ENCODE data around the gene TLX3.
"Not testable (repeated sequence)": the region's sequence is repeated elsewhere in the genome, so short reads cannot be mapped to it uniquely, and the experiment has no call there.

Gene TLX3

GRCh38 chr5:171330021-171330420, 21.0 kb downstream of the TLX3 start:
- DNase-seq = no peak

- no peak for DNase-seq
These were observed 26.6 kb downstream of the TLX3 start for GRCh38 chr5:171335616-171336015.

DNA sequence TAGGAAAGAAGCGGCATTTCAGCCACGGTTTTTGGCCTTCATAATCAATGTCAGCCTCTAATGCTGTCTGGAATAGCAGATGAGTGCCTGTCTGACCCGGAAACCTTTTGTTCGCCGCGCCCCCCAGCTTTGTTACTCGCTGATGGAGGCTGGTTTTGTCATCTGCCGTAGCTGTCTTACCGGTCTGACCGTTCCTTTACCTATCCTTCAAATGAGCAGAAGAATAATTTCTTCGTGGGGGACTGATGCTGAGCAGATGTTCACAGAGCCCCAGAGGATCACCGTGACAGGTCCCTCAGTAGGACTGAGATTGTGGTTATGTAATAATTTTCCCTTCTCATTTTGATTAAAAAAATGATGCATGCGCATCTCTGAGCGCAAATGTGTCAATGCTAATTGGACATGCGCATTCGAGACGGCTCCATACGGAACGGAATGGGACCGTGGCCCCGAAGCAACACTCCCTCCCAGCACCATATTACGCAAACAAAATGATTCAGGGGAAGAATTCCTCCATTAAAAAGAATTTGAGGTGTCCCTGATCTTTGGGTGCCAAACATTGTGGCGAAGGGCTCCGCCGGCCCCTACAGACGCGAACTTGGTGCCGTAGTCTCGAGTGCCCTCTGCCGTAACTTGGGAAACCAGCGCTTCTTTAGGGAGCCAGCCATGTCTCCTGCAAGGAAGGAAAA, 27.6 kb downstream of the TLX3 start:
- peak; percentile 62 for DNase-seq

- DNase-seq = no peak
These were observed 28.1 kb downstream of the TLX3 start for GRCh38 chr5:171337210-171337569.

DNA sequence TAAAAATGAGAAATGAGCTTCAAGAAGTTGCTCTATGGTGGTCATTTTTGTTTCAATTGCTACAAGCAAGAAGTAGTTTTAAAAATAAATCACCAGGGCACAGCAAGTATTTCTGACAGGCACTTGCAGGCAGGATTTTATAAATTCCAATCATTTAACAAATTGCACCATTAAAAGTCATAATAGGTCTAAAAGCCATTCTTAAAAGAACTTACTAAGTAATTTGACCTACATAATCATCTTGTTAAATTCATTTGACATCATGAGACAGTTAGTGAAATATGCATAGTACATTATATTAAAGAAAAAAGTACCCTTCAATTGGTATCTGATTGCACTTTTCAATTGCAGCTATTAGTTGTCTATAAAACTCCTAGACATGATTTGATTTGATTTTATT, 31.0 kb downstream of the TLX3 start:
- no peak for DNase-seq

DNA sequence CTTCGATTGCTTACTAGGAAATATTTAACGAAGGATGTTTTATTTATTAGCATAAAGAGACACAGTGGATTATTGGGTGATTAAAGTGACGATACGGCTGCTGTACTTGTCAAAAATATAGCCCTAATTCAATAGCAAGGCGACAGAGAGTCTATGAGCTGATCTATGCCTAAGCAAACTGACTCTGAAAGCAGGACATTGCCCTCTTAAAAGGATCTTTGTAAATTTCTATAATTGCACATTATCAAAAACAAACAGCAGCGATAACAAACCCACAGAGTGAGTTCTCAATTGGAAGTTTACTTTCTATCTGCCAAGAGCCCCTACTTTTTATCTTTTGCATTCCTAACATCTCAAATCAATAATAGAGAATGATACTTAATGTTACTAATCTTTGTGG, 31.4 kb downstream of the TLX3 start:
- DNase-seq = no peak

- peak; percentile 62 for DNase-seq
These were observed 33.5 kb downstream of the TLX3 start for GRCh38 chr5:171342362-171343111.

- DNase-seq = no peak
These were observed 36.0 kb downstream of the TLX3 start for GRCh38 chr5:171344936-171345608.

DNA sequence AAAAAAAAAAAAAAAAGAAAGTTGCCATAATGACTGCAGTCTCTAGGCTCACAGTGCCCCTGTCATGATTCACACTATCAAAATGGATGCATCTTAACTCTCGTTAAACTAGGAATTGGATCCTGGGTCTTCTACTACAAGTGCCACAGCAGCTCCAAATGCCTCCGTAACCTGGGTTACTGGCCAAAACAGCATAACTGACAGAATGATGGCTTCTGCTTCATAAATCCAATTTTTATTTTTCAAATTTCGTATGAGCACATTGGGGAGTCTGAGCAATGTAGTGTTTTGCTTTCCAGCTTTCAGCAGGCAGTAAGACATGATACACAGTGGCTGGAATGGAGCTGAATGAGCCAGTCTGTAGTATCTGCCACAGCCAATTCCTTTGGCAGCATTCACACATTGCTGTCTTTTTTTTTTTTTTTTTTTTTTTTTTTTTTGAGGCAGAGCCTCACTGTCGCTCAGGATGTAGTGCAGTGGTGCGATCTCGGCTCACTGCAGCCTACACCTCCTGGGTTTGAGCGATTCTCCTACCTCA, 42.6 kb downstream of the TLX3 start:
- no peak for DNase-seq

DNA sequence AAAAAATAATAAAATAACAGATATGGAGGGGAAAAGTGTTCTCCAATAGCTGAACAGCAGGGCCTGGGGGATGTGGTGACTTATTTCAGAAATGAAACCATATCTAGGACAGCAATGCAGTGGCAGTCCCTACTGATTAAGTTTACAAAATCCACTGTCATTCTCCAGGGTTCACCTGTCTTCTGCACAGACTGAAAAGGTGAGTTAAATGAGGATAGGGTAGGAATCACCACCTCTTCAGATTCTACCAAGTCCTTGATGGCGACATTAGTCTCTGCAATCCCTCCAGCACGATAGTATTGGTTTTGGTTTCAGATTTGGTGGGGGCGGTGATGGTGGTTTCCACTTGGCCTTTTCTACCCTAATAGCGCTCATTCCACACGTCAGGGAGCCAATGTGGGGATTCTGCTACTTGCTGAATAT, 46.3 kb downstream of the TLX3 start:
- DNase-seq = no peak

- no peak for DNase-seq
These were observed 48.8 kb downstream of the TLX3 start for GRCh38 chr5:171357843-171358242.

DNA sequence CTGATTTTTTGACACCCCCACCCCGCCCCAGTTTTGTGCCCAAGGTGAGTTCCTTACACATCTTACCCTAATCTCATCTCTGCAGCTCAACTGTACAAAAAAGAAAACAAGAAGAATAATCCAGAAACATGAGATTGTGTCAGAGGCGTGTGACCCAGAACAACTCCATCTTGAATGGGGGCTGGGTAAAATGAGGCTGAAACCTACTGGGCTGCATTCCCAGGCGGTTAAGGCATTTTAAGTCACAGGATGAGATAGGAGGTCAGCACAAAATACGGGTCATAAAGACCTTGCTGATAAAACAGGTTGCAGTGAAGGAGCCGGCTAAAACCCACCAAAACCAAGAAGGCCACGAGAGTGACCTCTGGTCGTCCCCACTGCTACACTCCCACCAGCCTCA, 52.1 kb downstream of the TLX3 start:
- not testable (repeated sequence) for DNase-seq

Measured in fibroblast of upper back skin (primary cell).